ENCODE measurements around the gene FOXP1. TPM values are rescaled to one million over a fixed set of nuclear protein-coding genes. Genes with fewer than 3 reads are reported as not detected.

The FOXP1 gene
- total and polyA plus RNA-seq, 9 of the 15 experiments (the other 6 are each of a cell fraction or from before 2014, with no cell fraction given), result 7.7 to 34.5 (median 13.7) TPM

DNA sequence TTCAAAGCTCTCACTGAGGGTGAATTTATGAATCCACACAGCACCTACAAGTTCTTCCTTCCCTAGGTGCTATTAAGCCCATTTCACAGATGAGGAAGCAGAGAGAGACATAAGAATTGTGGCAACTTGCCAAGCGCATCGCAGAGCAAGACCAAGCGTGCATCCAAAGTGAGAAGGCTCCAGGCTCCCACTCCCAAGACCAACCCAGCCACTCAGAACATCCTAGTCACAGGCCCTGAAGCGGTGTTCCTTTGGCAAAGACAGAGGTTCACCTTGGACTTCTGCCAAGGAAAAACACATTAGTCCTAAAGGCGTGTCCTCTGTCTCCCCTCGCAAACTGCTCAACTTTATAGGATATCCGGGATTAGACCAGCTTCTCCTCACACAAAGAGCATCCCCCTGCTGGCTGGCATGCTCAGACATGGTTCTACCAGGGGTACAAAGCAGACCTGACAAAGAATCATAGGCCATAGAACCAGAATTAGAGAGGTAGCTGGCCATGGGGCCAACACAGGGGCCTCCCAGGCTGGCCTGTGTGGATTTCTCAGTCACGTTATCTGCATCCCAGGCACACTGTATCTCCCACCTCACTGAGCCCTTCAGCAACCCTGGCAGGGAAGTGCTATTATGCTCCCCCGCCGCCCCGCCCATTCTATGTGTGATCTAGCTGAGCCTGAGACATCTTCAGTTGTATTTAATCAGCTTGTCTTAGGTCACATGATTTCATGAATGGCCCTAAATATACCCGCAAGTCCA, 160.2 kb downstream of the FOXP1 start (continued):
- TF ChIP-seq ZC3H11A (IDR thresholded peaks at IDR 0.05; ENCODE audit: low read depth, low read length) (no peak), TGIF2 (CRISPR knock-in tag; IDR thresholded peaks at IDR 0.05) (no peak), ZBTB8A (IDR thresholded peaks at IDR 0.05; ENCODE audit: partially characterized antibody) (no peak), RFX7 (CRISPR knock-in tag; IDR thresholded peaks at IDR 0.05) (no peak), ZNF165 (CRISPR knock-in tag; IDR thresholded peaks at IDR 0.05; ENCODE audit: borderline replicate concordance) (no peak), ETV1 (tag; conservative IDR thresholded peaks at IDR 0.05; ENCODE audit: low read depth) (no peak), CCNT2 (IDR thresholded peaks at IDR 0.05; ENCODE audit: borderline replicate concordance, extremely low read depth, insufficient read length, low read depth, low read length) (no peak), KDM1A (IDR thresholded peaks at IDR 0.05) (peak in 1 of 2 experiments; percentile 66; a peak in 1 of 4 replicates), ZNF133 (CRISPR knock-in tag; IDR thresholded peaks at IDR 0.05) (no peak), ETV5 (CRISPR knock-in tag; IDR thresholded peaks at IDR 0.05; ENCODE audit: low read depth) (no peak)
- TF ChIP-seq, protein P1, sequence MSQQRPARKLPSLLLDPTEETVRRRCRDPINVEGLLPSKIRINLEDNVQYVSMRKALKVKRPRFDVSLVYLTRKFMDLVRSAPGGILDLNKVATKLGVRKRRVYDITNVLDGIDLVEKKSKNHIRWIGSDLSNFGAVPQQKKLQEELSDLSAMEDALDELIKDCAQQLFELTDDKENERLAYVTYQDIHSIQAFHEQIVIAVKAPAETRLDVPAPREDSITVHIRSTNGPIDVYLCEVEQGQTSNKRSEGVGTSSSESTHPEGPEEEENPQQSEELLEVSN (IDR thresholded peaks at IDR 0.05; ENCODE audit: borderline replicate concordance in 1 of 2, extremely low read depth in 1 of 2, insufficient read depth in 1 of 2, insufficient read length in 1 of 2, low read depth in 1 of 2, low read length in 1 of 2, poor library complexity in 1 of 2, severe bottlenecking in 1 of 2), result no peak
- TF ChIP-seq, protein P2, sequence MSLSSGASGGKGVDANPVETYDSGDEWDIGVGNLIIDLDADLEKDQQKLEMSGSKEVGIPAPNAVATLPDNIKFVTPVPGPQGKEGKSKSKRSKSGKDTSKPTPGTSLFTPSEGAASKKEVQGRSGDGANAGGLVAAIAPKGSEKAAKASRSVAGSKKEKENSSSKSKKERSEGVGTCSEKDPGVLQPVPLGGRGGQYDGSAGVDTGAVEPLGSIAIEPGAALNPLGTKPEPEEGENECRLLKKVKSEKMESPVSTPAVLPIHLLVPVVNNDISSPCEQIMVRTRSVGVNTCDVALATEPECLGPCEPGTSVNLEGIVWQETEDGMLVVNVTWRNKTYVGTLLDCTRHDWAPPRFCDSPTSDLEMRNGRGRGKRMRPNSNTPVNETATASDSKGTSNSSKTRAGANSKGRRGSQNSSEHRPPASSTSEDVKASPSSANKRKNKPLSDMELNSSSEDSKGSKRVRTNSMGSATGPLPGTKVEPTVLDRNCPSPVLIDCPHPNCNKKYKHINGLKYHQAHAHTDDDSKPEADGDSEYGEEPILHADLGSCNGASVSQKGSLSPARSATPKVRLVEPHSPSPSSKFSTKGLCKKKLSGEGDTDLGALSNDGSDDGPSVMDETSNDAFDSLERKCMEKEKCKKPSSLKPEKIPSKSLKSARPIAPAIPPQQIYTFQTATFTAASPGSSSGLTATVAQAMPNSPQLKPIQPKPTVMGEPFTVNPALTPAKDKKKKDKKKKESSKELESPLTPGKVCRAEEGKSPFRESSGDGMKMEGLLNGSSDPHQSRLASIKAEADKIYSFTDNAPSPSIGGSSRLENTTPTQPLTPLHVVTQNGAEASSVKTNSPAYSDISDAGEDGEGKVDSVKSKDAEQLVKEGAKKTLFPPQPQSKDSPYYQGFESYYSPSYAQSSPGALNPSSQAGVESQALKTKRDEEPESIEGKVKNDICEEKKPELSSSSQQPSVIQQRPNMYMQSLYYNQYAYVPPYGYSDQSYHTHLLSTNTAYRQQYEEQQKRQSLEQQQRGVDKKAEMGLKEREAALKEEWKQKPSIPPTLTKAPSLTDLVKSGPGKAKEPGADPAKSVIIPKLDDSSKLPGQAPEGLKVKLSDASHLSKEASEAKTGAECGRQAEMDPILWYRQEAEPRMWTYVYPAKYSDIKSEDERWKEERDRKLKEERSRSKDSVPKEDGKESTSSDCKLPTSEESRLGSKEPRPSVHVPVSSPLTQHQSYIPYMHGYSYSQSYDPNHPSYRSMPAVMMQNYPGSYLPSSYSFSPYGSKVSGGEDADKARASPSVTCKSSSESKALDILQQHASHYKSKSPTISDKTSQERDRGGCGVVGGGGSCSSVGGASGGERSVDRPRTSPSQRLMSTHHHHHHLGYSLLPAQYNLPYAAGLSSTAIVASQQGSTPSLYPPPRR (CRISPR knock-in tag; IDR thresholded peaks at IDR 0.05; ENCODE audit: borderline replicate concordance), result no peak
- TF ChIP-seq, protein P3, sequence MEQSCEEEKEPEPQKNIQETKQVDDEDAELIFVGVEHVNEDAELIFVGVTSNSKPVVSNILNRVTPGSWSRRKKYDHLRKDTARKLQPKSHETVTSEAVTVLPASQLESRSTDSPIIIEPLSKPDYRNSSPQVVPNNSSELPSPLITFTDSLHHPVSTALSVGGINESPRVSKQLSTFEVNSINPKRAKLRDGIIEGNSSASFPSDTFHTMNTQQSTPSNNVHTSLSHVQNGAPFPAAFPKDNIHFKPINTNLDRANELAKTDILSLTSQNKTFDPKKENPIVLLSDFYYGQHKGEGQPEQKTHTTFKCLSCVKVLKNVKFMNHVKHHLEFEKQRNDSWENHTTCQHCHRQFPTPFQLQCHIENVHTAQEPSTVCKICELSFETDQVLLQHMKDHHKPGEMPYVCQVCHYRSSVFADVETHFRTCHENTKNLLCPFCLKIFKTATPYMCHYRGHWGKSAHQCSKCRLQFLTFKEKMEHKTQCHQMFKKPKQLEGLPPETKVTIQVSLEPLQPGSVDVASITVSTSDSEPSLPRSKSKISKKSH (CRISPR knock-in tag; IDR thresholded peaks at IDR 0.05), result no peak
- TF ChIP-seq, protein P4, sequence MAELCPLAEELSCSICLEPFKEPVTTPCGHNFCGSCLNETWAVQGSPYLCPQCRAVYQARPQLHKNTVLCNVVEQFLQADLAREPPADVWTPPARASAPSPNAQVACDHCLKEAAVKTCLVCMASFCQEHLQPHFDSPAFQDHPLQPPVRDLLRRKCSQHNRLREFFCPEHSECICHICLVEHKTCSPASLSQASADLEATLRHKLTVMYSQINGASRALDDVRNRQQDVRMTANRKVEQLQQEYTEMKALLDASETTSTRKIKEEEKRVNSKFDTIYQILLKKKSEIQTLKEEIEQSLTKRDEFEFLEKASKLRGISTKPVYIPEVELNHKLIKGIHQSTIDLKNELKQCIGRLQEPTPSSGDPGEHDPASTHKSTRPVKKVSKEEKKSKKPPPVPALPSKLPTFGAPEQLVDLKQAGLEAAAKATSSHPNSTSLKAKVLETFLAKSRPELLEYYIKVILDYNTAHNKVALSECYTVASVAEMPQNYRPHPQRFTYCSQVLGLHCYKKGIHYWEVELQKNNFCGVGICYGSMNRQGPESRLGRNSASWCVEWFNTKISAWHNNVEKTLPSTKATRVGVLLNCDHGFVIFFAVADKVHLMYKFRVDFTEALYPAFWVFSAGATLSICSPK (IDR thresholded peaks at IDR 0.05; ENCODE audit: borderline replicate concordance), result no peak
